ENCODE data around the gene VAMP2. TPM values are rescaled to one million over a fixed set of nuclear protein-coding genes. Genes with fewer than 3 reads are reported as not detected.
"Not testable (repeated sequence)": the region's sequence is repeated elsewhere in the genome, so short reads cannot be mapped to it uniquely, and the experiment has no call there.

VAMP2 gene
- polyA plus RNA-seq, 5 donors: 82.8 to 114 (median 104) TPM

GRCh38 chr17:8185582-8186445 is 23.1 kb upstream of the VAMP2 start:
- peak; percentile 86 to 88 for DNase-seq

GRCh38 chr17:8176998-8177731 is 14.4 kb upstream of the VAMP2 start:
- DNase-seq: no peak

GRCh38 chr17:8176197-8176940 is 13.6 kb upstream of the VAMP2 start, which contains the start of gene TMEM107:
TSS of gene TMEM107 (minus strand) at chr17:8176380. CDS start at chr17:8176286, 94 bp downstream.
- peak; percentile 88 to 89 for DNase-seq

GRCh38 chr17:8175795-8176196 is 13.0 kb upstream of the VAMP2 start:
- no peak for DNase-seq

- DNase-seq: no peak
Measured at GRCh38 chr17:8173871-8174322, 11.1 kb upstream of the VAMP2 start.

- DNase-seq: peak; percentile 90 to 94
Measured at GRCh38 chr17:8173056-8173870, 10.5 kb upstream of the VAMP2 start.

GRCh38 chr17:8170186-8170585 is 7.4 kb upstream of the VAMP2 start:
- DNase-seq: not testable (repeated sequence)

- no peak for DNase-seq
Measured at GRCh38 chr17:8167526-8167925, 4.8 kb upstream of the VAMP2 start.

- DNase-seq: no peak
Measured at GRCh38 chr17:8166731-8167130, 4.0 kb upstream of the VAMP2 start.

- DNase-seq: no peak
Measured at GRCh38 chr17:8164815-8165131, 2.0 kb upstream of the VAMP2 start.

- no peak for DNase-seq
Measured at GRCh38 chr17:8163978-8164814, 1.4 kb upstream of the VAMP2 start.

- DNase-seq: peak in 1 of 2 donors; percentile 78
Measured at GRCh38 chr17:8162997-8163977, 539 bp upstream of the VAMP2 start.

GRCh38 chr17:8161289-8162232 is 1.2 kb downstream of the VAMP2 start:
- no peak for DNase-seq

- no peak for DNase-seq
Measured at GRCh38 chr17:8160741-8161221, 2.0 kb downstream of the VAMP2 start.

- DNase-seq: no peak
Measured at GRCh38 chr17:8160224-8160577, 2.5 kb downstream of the VAMP2 start.

GRCh38 chr17:8159459-8160223 is 3.1 kb downstream of the VAMP2 start:
- no peak for DNase-seq

- DNase-seq: no peak
Measured at GRCh38 chr17:8159032-8159400, 3.7 kb downstream of the VAMP2 start.

All from right lung (tissue), 5 donors.